GM18873 (cell line): ENCODE data around the gene C1orf50.
"Not testable (repeated sequence)": the region's sequence is repeated elsewhere in the genome, so short reads cannot be mapped to it uniquely, and the experiment has no call there.

ENCODE experiments used
- ATAC-seq: cut with Tn5 transposase; IDR thresholded peaks from one replicate; pipeline ENCODE4 v1.9.1; 2021; ENCODE audit warnings: mild to moderate bottlenecking, moderate library complexity, moderate number of reproducible peaks; ENCODE audit not compliant: unreplicated experiment, low FRiP score

The C1orf50 gene

DNA sequence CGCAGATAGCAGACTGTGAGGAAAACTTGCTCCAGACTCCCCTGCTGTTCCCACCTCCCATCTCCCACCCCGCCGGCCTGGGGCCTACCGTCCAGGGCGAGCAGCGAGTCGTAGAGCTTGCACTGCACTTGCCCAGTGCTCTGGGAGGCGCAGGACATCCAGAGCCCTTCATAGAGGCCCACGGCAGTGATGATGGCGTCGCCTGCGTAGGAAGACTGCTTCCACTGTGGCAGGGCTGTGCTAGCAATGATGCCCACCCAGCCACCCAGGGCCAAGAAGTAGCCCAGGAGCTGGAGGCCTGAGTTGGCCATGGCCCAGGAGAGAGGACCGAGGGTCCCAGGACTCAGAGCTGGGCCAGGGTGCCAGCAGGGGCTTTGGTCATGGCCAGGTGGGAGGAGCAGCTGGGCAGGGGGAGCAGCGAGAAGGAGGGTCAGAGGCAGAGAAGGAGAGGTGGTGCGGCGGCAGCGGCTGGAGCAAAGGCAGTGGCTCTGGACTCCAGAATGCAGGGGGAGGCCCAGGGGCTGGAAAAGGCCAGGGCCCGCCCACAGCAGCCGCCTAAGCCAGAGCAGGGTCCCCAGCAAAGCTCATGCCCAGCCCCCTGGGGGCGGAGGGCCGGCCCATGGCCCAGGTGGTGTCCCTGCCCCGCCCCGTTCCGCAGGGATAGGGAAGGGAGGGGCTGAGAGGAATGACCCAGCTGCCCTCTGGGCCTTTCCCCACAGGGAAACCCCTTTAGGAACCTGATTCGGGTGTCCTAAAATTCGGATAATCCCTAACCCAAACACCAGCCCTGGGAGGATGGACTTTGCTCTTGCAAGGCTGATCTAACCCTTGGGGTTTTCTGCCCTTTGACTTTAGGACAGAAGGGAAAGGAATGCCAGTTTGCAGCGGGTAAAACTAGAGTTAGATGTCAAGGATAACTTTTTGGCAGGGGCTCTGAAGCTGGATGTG is 27.0 kb upstream of the C1orf50 start, which contains the start of gene CLDN19:
CLDN19 (minus strand) TSS at position 484 of the 948 bp plus-strand sequence; CDS start at position 311, 173 bp downstream.
- ATAC-seq = no peak

DNA sequence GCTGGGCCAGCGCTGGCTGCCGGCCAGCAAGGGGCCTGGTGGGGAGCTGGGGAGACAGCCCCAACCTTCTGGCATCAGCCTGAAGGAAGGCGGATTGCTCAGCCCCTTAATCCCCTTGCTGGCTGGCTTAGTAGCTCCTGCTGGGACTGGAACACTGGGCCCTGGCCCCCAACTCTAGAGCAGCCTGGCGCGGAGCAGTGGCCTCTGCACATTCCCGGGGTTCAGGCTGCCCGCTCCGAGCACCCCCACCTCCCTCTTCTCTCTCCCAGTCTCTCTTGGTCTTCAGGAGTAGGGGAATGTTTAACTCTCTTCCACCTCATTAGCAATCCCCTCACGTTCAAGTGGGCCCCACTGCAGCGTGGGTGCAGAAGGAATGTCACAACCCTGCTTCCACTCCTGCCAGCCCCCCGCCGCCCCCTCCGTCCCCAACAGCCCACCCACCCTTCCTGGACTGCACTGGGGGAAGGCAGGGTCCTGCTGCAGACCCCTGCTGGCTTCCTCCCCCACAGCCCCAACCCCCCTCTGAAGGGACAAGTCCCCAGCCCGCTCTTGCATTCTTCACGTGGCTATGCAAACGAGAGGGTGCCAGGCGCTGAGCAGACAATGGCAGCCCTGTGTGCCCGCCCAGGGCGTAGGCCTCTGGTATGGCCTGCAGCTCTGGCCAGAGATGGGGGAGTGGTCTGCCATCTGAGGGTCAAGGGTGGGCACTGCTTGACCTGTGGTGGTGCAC is 26.0 kb upstream of the C1orf50 start:
- ATAC-seq = no peak

DNA sequence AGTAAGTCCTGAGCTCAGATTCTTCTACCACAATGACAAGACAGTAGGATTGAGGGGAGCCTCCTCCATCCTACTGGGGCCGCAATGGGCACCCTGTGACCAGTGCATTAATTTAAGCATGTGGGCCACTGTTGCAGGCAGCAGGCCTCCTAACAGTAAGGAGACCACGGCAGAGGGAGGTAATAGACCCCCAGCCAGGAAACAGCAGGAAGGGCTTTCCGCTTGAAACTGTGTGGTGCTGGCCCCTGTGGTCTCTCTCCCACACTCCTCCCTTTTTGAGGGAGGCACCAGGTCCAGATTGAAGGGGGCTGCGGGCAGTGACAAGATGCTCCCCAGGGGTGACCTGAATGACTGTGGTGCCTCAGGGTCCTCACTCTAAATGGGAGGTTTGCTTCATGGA is 25.3 kb upstream of the C1orf50 start:
- ATAC-seq = no peak

DNA sequence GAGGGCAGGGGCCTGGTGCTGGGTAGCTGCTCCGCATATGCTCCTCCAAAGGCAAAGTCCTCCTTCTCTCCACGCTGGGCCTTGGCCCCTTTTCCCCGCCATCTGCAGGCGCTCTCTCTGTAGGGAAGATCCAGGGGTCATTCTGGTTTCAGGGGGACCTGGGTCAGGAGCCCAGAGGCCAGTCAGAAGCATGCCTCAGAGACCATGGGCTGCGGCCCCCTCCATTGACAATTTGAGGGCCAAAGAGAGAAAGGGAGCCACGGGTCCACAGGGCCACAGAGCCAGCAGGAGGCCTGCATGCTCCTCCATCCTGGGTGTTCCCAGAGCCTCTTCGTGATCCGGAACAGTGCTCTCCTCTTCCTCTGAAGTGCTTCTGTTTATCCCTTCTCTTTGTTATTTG is 24.9 kb upstream of the C1orf50 start:
- ATAC-seq = no peak

DNA sequence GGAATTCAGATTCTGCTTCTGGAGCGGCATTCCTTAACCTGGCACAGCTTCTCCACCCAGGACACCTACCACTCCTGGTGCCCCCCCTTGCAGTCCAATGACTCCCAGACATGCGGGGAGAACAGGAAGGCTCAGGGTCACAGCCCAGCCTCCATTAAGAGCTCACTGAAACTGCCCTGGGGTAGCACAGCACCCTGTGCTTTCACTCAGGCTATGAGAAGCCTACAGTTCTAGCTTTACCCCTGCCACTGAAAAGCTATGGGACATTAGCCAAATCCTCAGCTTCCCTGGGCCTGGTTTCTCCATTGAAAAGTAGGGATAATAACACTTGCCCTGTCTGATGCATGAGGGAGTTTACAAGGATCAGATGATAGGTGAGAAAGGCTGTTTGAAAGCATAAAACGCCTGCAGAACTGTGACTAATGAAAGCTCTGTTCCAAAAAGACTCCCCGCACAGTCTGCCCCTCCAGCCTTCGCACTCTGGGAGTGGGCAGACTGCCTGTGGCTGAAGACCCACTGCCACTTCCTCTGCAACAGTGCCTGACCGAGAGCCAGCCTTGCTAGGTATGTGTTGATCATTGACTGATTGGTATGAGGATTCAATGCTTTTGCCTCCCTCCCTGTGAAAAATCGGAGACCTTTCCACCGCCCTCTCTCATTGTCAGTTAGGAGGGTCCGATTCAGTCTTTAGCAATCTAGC is 24.3 kb upstream of the C1orf50 start:
- ATAC-seq = no peak

DNA sequence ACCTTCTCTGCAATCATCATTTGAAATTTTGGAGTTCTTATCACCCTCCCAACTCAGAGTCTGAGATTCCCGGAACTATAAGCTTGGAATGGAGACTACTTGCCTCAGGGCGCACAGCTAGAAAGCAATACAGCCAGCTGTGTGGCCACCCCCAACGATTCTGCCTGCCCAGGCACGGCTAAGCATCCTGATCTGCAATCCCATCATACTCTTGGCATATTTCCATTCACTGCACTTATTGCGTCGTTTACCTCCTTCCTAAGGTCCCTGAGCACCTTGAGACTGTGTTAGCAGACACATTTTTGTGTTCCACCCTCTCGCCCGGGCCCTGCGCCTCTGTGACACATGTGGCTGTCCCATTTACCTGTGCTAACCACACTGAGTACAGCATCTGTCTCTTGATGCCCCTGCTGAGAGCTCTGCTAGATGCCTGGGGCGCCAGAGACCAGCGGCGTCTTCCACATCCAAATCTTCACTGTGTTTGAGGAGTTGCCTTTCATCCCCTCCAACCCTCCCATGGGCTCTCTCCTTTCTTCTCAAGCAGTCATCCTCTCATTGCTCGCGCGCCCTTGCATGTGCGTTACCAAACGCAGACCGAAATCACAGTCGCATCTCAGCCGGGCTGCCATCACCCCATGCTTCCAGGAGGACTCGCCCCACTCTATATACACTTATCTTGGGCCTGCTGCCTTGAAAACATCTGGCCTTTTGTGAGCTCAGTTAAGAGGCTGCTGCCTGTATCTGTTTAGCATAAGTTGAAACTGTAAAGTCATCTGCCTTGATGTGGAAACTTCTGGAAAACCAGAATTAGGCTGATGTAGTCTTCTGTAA is 23.5 kb upstream of the C1orf50 start:
- ATAC-seq = no peak

DNA sequence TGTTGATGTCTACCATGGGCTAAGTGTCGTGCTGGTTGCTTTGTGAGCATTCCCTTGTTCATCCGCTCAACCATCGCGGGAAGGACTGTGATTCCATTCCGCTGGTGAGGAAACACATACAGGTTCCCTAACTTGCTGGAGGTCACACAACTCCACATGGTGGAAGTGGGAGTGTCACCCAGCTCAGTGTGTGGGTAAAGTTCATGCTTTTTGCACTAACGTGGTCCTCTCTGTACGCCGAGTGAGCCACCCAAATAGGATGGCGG is 23.0 kb upstream of the C1orf50 start:
- ATAC-seq = no peak

DNA sequence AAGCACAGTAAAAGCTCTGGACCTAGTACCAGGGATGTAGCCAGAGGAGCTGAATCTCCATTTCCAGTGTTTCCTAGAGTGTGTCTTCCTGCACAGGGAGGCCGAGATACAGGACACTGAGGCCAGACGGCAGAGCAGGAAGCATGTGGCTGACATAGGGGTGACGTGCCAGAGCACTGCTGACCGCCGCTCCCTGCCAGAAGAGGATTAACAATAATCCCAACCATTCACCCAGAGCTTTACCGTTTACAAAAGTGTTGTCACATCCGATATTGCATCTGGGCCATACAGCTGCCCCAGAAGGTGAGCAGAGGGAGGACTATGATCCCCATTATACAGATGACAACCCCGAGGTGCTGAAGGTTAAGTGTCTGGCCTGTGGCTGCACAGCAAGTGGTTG is 21.2 kb upstream of the C1orf50 start:
- ATAC-seq = no peak

DNA sequence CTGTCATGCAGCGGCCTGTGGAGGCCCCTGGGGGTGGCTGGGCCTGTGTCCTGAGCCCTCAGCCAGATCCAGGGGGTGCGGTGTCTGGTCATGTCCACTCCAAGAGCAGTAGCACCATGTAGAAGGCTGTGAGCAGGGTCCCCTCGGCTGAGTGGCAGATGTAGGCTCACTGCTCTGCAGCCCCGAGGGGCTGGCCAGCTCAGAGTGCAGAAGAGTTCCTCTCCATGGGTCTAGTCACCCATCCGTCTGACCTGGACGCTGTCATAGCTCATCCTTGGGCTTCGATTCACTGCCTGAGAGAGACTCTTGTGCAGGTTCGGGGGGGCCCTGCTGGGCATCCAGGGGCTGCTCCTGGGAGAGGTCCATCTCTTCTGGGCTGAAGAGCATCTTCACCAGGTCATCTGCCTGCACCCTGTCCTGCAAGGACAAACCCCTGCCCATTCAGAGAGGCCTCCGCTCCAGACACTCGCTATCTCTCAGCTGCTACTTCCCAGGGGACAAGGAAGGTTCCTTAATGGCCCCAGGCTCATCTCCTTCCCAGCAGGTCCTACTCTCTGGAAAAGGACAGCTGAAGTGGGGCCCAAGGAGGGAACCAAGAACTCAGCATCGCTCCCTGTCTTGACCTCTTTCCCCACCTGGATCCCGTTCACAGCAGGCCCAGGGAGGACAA is 20.5 kb upstream of the C1orf50 start:
- ATAC-seq = no peak

DNA sequence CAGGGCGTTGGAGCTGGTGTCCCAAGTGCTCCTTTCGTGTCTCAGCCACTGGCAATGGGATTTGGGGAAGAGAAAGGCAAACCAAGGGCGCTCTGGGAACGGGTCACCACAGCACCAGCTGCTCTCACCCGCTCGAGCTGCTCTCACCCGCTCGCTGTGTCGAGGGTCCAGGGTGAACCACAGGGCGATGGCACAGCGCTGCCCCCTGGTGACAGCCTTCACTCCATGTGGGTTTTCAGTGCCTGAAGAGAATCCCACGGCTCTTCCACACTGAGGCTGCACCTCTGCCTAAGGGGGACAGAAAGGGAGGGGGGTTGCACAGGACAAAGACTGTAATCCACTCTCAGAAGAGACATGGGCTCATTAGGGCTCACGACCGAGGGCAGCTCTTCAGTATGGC is 19.9 kb upstream of the C1orf50 start:
- ATAC-seq = no peak

DNA sequence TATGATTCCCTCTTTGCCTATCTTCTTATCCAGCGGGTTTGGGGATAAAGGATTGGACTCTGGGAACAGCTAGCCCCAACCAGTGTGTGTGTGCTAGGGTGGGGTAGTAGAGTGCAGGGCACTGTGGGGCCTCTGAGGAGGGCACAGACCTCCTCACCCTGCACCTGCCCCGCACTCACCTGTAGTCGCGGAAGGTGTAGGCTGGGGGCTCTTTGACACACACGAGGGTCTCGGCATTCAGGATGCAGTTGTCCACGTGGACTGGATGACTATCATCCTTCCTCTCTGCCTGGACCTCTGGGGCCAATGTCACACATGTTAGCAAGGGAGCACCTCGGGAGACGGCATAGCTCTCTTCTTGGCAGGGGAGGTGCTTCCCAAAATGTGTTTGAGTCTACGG is 19.0 kb upstream of the C1orf50 start:
- no peak for ATAC-seq

DNA sequence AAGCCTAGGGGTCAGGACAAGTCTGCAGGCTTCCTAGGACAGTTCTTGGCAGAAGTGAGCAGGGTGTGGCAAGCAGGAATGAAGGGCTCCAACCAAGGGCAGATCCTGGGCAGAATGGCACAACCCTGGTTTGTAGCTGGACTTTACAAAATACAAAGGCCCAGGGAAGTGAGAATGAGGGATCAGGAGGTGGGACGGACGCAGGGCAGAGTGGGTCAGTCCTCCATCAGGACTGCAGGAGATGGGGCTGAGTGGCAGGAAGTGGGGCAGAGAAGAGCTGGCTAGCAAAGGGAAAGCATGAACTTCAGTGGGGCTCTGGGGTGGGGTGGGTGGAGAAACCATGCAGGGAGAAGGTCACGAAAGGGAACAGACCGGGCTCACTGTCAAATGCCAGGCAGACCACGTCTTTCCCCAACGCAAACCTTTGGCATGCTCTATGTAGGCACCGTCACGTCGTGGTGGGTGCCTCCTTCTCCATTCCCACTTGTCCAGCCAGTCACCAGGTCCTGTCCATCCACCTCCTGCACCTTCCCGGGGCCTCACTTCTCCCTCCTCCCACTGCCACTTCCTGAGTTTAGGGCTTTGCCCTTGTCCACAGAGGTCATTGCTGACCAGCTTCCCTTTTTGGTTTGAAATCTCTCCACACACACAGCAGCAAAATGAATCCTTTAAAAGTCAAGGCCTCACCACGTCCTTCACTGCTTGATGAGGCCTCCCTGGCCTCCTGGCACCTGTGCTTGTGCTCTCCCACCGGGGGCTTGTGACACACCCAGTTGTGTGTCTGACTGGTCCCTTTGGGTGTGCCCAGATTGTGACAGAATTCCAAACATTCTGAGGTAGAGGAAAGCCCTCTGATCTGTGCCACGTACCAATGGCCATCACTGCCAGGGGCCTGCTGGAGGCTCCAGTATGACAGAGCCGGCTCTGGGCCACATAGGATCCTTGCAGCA is 18.3 kb upstream of the C1orf50 start:
- ATAC-seq = no peak

DNA sequence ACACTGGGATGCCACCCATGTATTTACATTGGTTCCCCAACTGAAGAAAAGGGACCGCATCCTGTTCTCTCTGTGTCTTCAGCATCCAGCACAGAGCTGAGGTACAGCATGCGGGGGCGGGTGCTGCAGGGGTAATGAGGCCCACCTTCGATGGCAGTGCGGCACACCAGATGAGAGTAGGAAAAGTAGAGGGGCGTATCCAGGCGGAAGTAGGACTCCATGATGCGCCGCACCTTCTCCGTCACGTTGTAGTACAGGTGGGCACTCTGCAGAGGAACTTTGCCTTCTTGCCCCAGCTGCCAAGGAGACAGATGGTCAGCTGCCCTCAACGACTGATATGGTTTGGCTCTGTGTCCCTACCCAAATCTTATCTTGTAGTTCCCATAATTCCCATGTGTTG is 17.0 kb upstream of the C1orf50 start:
- no peak for ATAC-seq

DNA sequence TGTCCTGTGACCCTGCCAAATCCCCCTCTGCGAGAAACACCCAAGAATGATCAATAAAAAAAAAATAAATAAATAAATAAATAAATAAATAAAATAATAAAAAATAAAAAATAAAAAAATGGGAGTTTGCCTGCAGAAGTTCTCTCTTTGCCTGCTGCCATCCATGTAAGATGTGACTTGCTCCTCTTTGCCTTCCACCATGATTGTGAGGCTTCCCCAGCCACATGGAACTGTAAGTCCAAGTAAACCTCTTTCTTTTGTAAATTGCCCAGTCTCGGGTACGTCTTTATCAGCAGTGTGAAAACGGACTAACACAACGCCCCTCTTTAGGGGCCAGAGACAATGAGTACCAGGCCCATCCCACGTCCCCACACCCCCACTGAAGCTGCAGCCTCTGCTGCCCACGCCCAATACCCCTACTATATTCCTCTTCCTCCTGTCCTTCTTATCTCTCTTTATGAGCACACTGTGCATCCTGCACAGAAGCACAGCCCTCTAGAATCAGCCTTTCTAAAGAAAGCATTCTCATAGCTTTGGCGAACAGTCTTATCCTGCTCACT is 15.5 kb upstream of the C1orf50 start:
- ATAC-seq = not testable (repeated sequence)

DNA sequence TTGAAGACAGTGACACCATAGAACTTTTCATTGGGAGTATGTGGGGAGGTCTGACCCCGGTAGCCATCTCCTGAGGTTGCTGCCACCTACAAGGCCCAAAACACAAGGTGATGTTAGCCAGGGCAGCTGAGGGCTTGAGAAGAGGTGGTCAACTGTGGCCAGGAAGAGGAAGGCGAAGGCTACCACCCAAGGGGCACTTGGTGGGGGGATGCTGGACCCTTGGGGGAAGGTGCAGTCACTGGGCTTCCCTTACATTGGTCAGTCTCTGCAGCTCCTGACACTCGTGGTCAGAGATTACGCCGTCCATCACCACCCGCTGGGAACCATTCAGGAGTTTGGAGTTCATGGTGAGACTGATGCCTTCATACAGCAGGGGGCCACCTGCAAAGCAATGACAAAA is 14.8 kb upstream of the C1orf50 start:
- no peak for ATAC-seq

DNA sequence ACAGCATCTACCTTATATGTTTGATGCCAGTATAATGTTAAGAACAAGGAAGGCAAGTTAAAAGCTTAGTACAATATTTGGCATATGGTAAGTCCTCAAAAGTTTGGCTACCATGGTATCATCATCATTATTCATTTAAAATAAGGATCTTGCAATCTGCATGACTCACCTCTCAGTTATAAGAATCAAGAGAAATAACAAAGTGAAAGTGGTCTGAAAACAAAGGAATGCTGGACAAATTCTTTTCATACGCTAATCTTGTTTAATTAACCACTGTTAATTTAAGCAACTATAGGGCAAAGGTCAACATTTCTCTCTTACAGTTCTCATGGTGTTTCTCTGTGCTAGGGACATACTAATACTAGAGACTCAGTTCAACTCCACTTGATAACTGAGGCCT is 14.0 kb upstream of the C1orf50 start:
- ATAC-seq = no peak

DNA sequence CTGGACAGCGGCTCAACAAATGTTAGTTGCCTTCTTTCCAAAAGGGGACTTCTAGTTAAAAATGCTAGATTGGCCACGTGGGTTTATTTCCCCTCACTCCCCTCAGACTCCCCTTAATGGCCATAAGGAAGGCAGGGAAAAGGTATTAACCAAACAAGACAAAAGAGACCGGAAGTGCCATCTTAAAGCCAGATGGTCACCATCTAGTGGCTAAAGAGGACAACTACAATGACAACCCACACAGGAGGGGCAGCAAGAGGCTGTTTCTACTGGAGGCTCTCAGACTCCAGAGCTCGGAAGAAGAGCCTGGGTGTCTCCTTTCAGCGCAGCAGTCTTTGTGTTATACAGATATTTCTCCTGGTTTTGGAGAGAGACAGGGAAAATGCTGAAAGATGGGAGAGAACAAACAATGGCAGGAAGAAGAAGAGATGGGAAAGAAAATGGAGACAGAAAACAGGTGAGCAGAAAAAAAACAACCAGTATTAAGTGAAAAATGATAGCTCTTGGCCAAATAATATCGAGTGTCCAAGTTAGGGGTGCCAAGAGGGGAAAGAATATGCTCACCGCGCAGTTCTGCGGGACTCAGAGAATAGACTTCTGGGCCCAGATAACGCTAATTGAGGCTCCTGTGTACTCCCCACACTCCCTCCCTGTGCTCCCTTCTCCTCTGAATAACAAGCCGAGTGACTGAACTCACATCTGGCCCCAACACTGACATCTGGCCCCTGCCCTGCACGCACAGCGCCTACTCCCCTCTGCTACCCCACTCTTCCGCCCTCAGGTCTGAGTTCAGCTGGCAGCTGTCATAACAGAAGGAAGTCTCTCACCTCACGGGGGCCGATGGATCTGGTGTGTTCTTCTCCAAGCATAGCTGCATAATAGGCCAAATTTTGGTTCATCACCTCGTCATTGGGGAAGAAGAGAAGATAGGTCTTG is 9.8 kb upstream of the C1orf50 start:
- ATAC-seq = no peak
